Uterus (tissue), 2 donors: ENCODE measurements around the gene QPCT.

Source experiments
- POLR2A ChIP-seq, 2 donors: fragments of 450-650 bp; IDR thresholded peaks; one replicate each; pipeline ENCODE4 v1.6.1; 2016; ENCODE audit warnings: antibody characterized with exemption in 2 of 2, mild to moderate bottlenecking in 1 of 2, moderate library complexity in 1 of 2
- TF ChIP-seq, protein P1 (sequence below), 4 experiments: fragments of 200-600 bp in 2 of 4; fragments of 450-650 bp in 2 of 4; sonication (generic) in 2 of 4; IDR thresholded peaks; one replicate each; pipeline ENCODE4 v1.5.1; 2016 to 2019; ENCODE audit warnings: antibody characterized with exemption in 4 of 4, mild to moderate bottlenecking in 2 of 4, moderate library complexity in 1 of 4

DNA sequence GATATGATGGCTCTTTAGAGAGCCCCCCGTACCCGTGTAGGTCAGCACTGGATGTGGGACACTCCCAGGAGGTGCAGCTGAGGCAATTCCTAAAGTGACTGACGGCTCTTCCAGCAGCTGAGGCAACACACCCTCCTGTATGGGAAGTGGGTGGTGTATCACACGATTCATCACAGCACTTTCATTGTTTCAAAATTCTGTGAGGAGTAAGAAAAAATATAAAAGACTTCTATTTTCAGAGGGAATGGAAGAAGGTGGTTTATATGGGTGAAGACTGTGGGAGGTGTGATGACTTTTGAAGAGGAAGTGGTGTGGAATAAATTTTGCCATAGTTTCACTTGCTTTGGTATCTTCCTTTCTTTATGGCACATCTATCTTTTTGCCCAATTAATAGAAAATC lies 22.3 kb downstream of the QPCT start:
- TF ChIP-seq, protein P1, sequence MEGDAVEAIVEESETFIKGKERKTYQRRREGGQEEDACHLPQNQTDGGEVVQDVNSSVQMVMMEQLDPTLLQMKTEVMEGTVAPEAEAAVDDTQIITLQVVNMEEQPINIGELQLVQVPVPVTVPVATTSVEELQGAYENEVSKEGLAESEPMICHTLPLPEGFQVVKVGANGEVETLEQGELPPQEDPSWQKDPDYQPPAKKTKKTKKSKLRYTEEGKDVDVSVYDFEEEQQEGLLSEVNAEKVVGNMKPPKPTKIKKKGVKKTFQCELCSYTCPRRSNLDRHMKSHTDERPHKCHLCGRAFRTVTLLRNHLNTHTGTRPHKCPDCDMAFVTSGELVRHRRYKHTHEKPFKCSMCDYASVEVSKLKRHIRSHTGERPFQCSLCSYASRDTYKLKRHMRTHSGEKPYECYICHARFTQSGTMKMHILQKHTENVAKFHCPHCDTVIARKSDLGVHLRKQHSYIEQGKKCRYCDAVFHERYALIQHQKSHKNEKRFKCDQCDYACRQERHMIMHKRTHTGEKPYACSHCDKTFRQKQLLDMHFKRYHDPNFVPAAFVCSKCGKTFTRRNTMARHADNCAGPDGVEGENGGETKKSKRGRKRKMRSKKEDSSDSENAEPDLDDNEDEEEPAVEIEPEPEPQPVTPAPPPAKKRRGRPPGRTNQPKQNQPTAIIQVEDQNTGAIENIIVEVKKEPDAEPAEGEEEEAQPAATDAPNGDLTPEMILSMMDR (IDR thresholded peaks at IDR 0.05), result no peak
- TF ChIP-seq POLR2A (IDR thresholded peaks at IDR 0.05), result no peak
